ENCODE data around the gene TIMM44. TPM values are rescaled to one million over a fixed set of nuclear protein-coding genes. Genes with fewer than 3 reads are reported as not detected.
"Not testable (repeated sequence)": the region's sequence is repeated elsewhere in the genome, so short reads cannot be mapped to it uniquely, and the experiment has no call there.

The TIMM44 gene
- polyA plus RNA-seq, 1 donor (not counting 4 experiments of a cell fraction or from before 2014, with no cell fraction given): 34.8 TPM

GRCh38 chr19:7918615-7919421, 24.6 kb downstream of the TIMM44 start:
- peaks cover 24% of the 10 kb centered on the region for H3K27me3 ChIP-seq (ENCODE audit: control insufficient read depth, extremely low read depth, insufficient read depth, low read length)
- H3K9ac ChIP-seq (ENCODE audit: control insufficient read depth, extremely low read depth, insufficient read depth, low read length): no peak overlapping the region
- FAIRE-seq (no peak), DNase-seq (ENCODE audit: low read depth, low spot score) (no peak)
- H3K4me2 ChIP-seq (ENCODE audit: control insufficient read depth, extremely low read depth, insufficient read depth, low read depth, low read length): no peak overlapping the region
- no peaks in the 10 kb centered on the region for H3K79me2 ChIP-seq (ENCODE audit: control insufficient read depth, insufficient read depth, low read length)
- H4K20me1 ChIP-seq (ENCODE audit: control insufficient read depth, extremely low read depth, insufficient read depth, low read length): no peaks in the 10 kb centered on the region
- H3K4me1 ChIP-seq (ENCODE audit: control insufficient read depth, extremely low read depth, insufficient read depth, low read length): peaks cover 18% of the 10 kb centered on the region
- H3K4me3 ChIP-seq (ENCODE audit: control insufficient read depth in 2 of 3, extremely low read depth in 1 of 3, insufficient read depth in 2 of 3, low read depth in 1 of 3, low read length in 3 of 3): no peak overlapping the region
- no peak overlapping the region for H3K27ac ChIP-seq (ENCODE audit: control insufficient read depth, insufficient read depth, low read length)
- TF ChIP-seq EZH2 (IDR thresholded peaks at IDR 0.05; ENCODE audit: low read length) (no peak), CTCF (optimal IDR thresholded peaks at IDR 0.05 in 1 of 3, IDR thresholded peaks at IDR 0.05 in 1 of 3, conservative IDR thresholded peaks at IDR 0.05 in 1 of 3; ENCODE audit: extremely low read depth in 1 of 3, insufficient read depth in 2 of 3, low read length in 3 of 3) (no peak)
- H3K9me1 ChIP-seq (ENCODE audit: control insufficient read depth, extremely low read depth, insufficient read depth, low read length): no peaks in the 10 kb centered on the region
- no peak overlapping the region for H2AFZ ChIP-seq (ENCODE audit: control insufficient read depth, low read length)
- dilution Hi-C loops (cut with MboI; ENCODE audit: extremely low pct_ligation_motif_present, low sequenced_read_pairs): no loop called here
- H3K9me3 ChIP-seq (ENCODE audit: control insufficient read depth, low read depth, low read length): no peaks in the 10 kb centered on the region
- H3K36me3 ChIP-seq (ENCODE audit: control insufficient read depth in 2 of 2, extremely low read depth in 1 of 2, insufficient read depth in 2 of 2, low read length in 2 of 2): peaks cover 4 to 5% of the 10 kb centered on the region in 2 experiments

- FAIRE-seq; H4K20me1 ChIP-seq (ENCODE audit: control insufficient read depth, extremely low read depth, insufficient read depth, low read length); dilution Hi-C loops (cut with MboI; ENCODE audit: extremely low pct_ligation_motif_present, low sequenced_read_pairs); H3K27ac ChIP-seq (ENCODE audit: control insufficient read depth, insufficient read depth, low read length); H2AFZ ChIP-seq (ENCODE audit: control insufficient read depth, low read length); H3K9ac ChIP-seq (ENCODE audit: control insufficient read depth, extremely low read depth, insufficient read depth, low read length); H3K9me1 ChIP-seq (ENCODE audit: control insufficient read depth, extremely low read depth, insufficient read depth, low read length); H3K36me3 ChIP-seq (ENCODE audit: control insufficient read depth in 2 of 2, extremely low read depth in 1 of 2, insufficient read depth in 2 of 2, low read length in 2 of 2); H3K79me2 ChIP-seq (ENCODE audit: control insufficient read depth, insufficient read depth, low read length); H3K9me3 ChIP-seq (ENCODE audit: control insufficient read depth, low read depth, low read length); DNase-seq (ENCODE audit: low read depth, low spot score): not testable (repeated sequence)
- Histone ChIP-seq H3K27me3 (ENCODE audit: control insufficient read depth, extremely low read depth, insufficient read depth, low read length) (peaks cover 24% of the 10 kb centered on the region), H3K4me2 (ENCODE audit: control insufficient read depth, extremely low read depth, insufficient read depth, low read depth, low read length) (peak overlapping the region; percentile 81), H3K4me1 (ENCODE audit: control insufficient read depth, extremely low read depth, insufficient read depth, low read length) (peaks cover 18% of the 10 kb centered on the region), H3K4me3 (ENCODE audit: control insufficient read depth in 2 of 3, extremely low read depth in 1 of 3, insufficient read depth in 2 of 3, low read depth in 1 of 3, low read length in 3 of 3) (peak overlapping the region in 1 of 3 experiments; percentile 20)
Observed at GRCh38 chr19:7918062-7918614, 25.3 kb downstream of the TIMM44 start.
